IMR-90 (cell line): Measurements from ENCODE around the gene PYGL. TPM values are rescaled to one million over a fixed set of nuclear protein-coding genes. Genes with fewer than 3 reads are reported as not detected.

Source experiments
- ATAC-seq: fragments of 200-7000 bp; cut with Tn5 transposase; 2 replicates; pipeline ENCODE4 v1.9.1; 2020; ENCODE audit warnings: low read depth, mild to moderate bottlenecking, moderate library complexity
- BruUV-seq: library from RNA; stranded (reverse); fragments of 400-500 nt; replicated peaks from 2 replicates; lab custom pipeline; 2021; lab: Mats Ljungman, UMichigan
- CTCF ChIA-PET: fragments of 300-600 bp; formaldehyde crosslinking; extraction: SDS; loops from one replicate; lab custom pipeline; 2021; ENCODE audit warnings: antibody characterized with exemption; lab: Yijun Ruan, JAX
- POLR2A ChIA-PET: fragments of 300-600 bp; sonication (Branson Sonifier 250); formaldehyde crosslinking; loops from one replicate; lab custom pipeline; 2022; ENCODE audit warnings: antibody characterized with exemption; ENCODE audit not compliant: unreplicated experiment; lab: Charles Lee
- DNase-seq: peaks from one replicate; pipeline ENCODE4 v3.0.0; 2013
- H2AFZ ChIP-seq: replicated peaks from 2 replicates; pipeline ENCODE3; 2013; ENCODE audit warnings: low read length, mild to moderate bottlenecking; ENCODE audit not compliant: poor library complexity
- H2AK5ac ChIP-seq: 2 replicates; pipeline ENCODE4 v1.6.1; 2013; ENCODE audit warnings: low read depth, low read length, inconsistent platforms
- H2AK9ac ChIP-seq: replicated peaks from 2 replicates; pipeline ENCODE3; 2013; ENCODE audit warnings: mild to moderate bottlenecking, low read depth, low read length, moderate library complexity; ENCODE audit not compliant: poor library complexity
- H2BK120ac ChIP-seq: 2 replicates; pipeline ENCODE4 v1.6.1; 2013; ENCODE audit warnings: low read depth, low read length, inconsistent platforms
- H2BK15ac ChIP-seq: 3 replicates; pipeline ENCODE4 v1.6.1; 2013; ENCODE audit warnings: low read depth, low read length, inconsistent platforms
- H2BK20ac ChIP-seq: 2 replicates; pipeline ENCODE4 v1.6.1; 2013; ENCODE audit warnings: low read depth, mild to moderate bottlenecking, inconsistent platforms, low read length, moderate library complexity
- H2BK5ac ChIP-seq: 2 replicates; pipeline ENCODE4 v1.6.1; 2013; ENCODE audit warnings: mild to moderate bottlenecking, low read depth, low read length, inconsistent platforms; ENCODE audit not compliant: poor library complexity, severe bottlenecking
- H3K14ac ChIP-seq: replicated peaks from 2 replicates; pipeline ENCODE4 v1.6.1; 2013; ENCODE audit warnings: low read depth, low read length, inconsistent platforms
- H3K18ac ChIP-seq: 2 replicates; pipeline ENCODE4 v1.6.1; 2013; ENCODE audit warnings: low read depth, low read length, control low read depth
- H3K23ac ChIP-seq: 2 replicates; pipeline ENCODE4 v1.6.1; 2013; ENCODE audit warnings: low read depth, low read length, inconsistent platforms
- H3K27ac ChIP-seq: 2 replicates; pipeline ENCODE4 v1.5.1; 2013; ENCODE audit warnings: mild to moderate bottlenecking, control low read depth, low read length; ENCODE audit not compliant: insufficient read depth
- H3K27me3 ChIP-seq: 2 replicates; pipeline ENCODE4 v1.6.1; 2013; ENCODE audit warnings: low read length; ENCODE audit not compliant: control insufficient read depth, insufficient read depth
- H3K36me3 ChIP-seq: 2 replicates; pipeline ENCODE4 v1.6.1; 2013; ENCODE audit warnings: low read length, mixed read lengths; ENCODE audit not compliant: control insufficient read depth, insufficient read depth
- H3K4ac ChIP-seq: 2 replicates; pipeline ENCODE4 v1.6.1; 2013; ENCODE audit warnings: low read depth, low read length, inconsistent platforms
- H3K4me1 ChIP-seq: 2 replicates; pipeline ENCODE4 v1.6.1; 2013; ENCODE audit warnings: low read length, mixed read lengths; ENCODE audit not compliant: control insufficient read depth, insufficient read depth
- H3K4me2 ChIP-seq: 2 replicates; pipeline ENCODE4 v1.6.1; 2013; ENCODE audit warnings: low read depth, mild to moderate bottlenecking, control low read depth, low read length, moderate library complexity
- H3K4me3 ChIP-seq: 2 replicates; pipeline ENCODE4 v1.5.1; 2013; ENCODE audit warnings: low read depth, mild to moderate bottlenecking, control low read depth, low read length, moderate library complexity; ENCODE audit not compliant: insufficient read depth
- H3K56ac ChIP-seq: 2 replicates; pipeline ENCODE4 v1.6.1; 2013; ENCODE audit warnings: low read length, inconsistent platforms; ENCODE audit not compliant: insufficient read depth; ENCODE audit errors: extremely low read depth
- H3K79me1 ChIP-seq, 2 experiments: 2 replicates each; pipeline ENCODE4 v1.6.1; 2013; ENCODE audit warnings: low read length in 2 of 2, inconsistent platforms in 1 of 2, low read depth in 1 of 2
- H3K9ac ChIP-seq: 2 replicates; pipeline ENCODE4 v1.6.1; 2013; ENCODE audit warnings: low read depth, low read length, control low read depth
- H3K9me1 ChIP-seq: 2 replicates; pipeline ENCODE4 v1.6.1; 2013; ENCODE audit warnings: low read length, inconsistent platforms; ENCODE audit not compliant: insufficient read depth
- H3K9me3 ChIP-seq: 2 replicates; pipeline ENCODE4 v1.6.1; 2013; ENCODE audit warnings: low read length; ENCODE audit not compliant: control insufficient read depth, insufficient read depth
- H4K20me1 ChIP-seq: 2 replicates; pipeline ENCODE4 v1.6.1; 2013; ENCODE audit warnings: low read length, inconsistent platforms; ENCODE audit not compliant: insufficient read depth
- H4K5ac ChIP-seq: 2 replicates; pipeline ENCODE4 v1.6.1; 2013; ENCODE audit warnings: mild to moderate bottlenecking, low read depth, low read length, control low read depth
- H4K8ac ChIP-seq, 2 experiments: 2 replicates each; pipeline ENCODE4 v1.6.1; 2013; ENCODE audit warnings: low read depth in 2 of 2, low read length in 2 of 2, control low read depth in 1 of 2, inconsistent platforms in 1 of 2
- H4K91ac ChIP-seq: 2 replicates; pipeline ENCODE4 v1.6.1; 2013; ENCODE audit warnings: low read depth, low read length, inconsistent platforms; ENCODE audit not compliant: insufficient read depth
- BHLHE40 ChIP-seq: fragments of 150-350 bp; IDR thresholded peaks from 2 replicates; pipeline ENCODE4 v1.6.1; 2016; ENCODE audit warnings: mild to moderate bottlenecking, low read depth, low read length
- CEBPB ChIP-seq: IDR thresholded peaks from 2 replicates; pipeline ENCODE4 v1.6.1; 2012; ENCODE audit warnings: low read depth, low read length, improper control_type of control experiment
- CHD1 ChIP-seq: IDR thresholded peaks from 2 replicates; pipeline ENCODE4 v1.6.1; 2012; ENCODE audit warnings: low read depth, low read length, improper control_type of control experiment
- FOS ChIP-seq: fragments of 150-350 bp; IDR thresholded peaks from 2 replicates; pipeline ENCODE4 v1.6.1; 2016; ENCODE audit warnings: low read depth, low read length
- MAFK ChIP-seq: IDR thresholded peaks from 2 replicates; pipeline ENCODE4 v1.6.1; 2012; ENCODE audit warnings: low read depth, low read length, improper control_type of control experiment
- MAZ ChIP-seq: IDR thresholded peaks from 2 replicates; pipeline ENCODE4 v1.6.1; 2012; ENCODE audit warnings: low read depth, mild to moderate bottlenecking, low read length, improper control_type of control experiment, moderate library complexity, borderline replicate concordance
- POLR2A ChIP-seq: IDR thresholded peaks from 2 replicates; pipeline ENCODE4 v1.6.1; 2012; ENCODE audit warnings: mild to moderate bottlenecking, low read depth, low read length
- RAD21 ChIP-seq: IDR thresholded peaks from 2 replicates; pipeline ENCODE4 v1.6.1; 2012; ENCODE audit warnings: low read length, improper control_type of control experiment
- RCOR1 ChIP-seq: IDR thresholded peaks from 2 replicates; pipeline ENCODE4 v1.6.1; 2012; ENCODE audit warnings: mild to moderate bottlenecking, low read length, improper control_type of control experiment; ENCODE audit not compliant: insufficient replicate concordance
- RFX5 ChIP-seq: IDR thresholded peaks from 2 replicates; pipeline ENCODE4 v1.8.0; 2012; ENCODE audit warnings: low read depth, mild to moderate bottlenecking, low read length, moderate library complexity
- SMC3 ChIP-seq: fragments of 150-350 bp; IDR thresholded peaks from 2 replicates; pipeline ENCODE4 v1.6.1; 2016; ENCODE audit warnings: low read depth, mild to moderate bottlenecking, antibody characterized with exemption, low read length, moderate library complexity
- WGBS, 2 experiments: methylation state at CpG; one replicate each; pipeline versions ENCODE4 v1.1.5 to v1.1.7; 2013; ENCODE audit warnings: missing lambda C conversion rate in 2 of 2; ENCODE audit not compliant: insufficient read length in 1 of 2; ENCODE audit errors: extremely low coverage in 2 of 2; 5-methylcytosine and 5-hydroxymethylcytosine counted together
- dilution Hi-C: fragments of 300-500 bp; cut with HindIII; formaldehyde crosslinking; loops from one replicate; pipeline ENCODE4 v1.14.3; 2018; ENCODE audit warnings: low sequenced_read_pairs; ENCODE audit not compliant: unreplicated experiment
- in situ Hi-C: fragments of 300-500 bp; cut with MboI; formaldehyde crosslinking; loops from 3 replicates; pipeline ENCODE4 v1.14.3; 2019; ENCODE audit warnings: low sequenced_read_pairs, inconsistent platforms, mixed read lengths
- intact Hi-C: fragments of 100-400 bp; cut with micrococcal nuclease; formaldehyde crosslinking; loops from 2 replicates; pipeline ENCODE4 v1.10.0; 2022
- polyA plus RNA-seq, 3 experiments: library from polyadenylated mRNA; depleted of rRNA; stranded (reverse); fragments of >200 nt; gene quantifications; 2 replicates each; pipeline ENCODE4 v1.2.3, GENCODE V29; 2012; ENCODE audit warnings: low replicate concordance in 1 of 3
- total RNA-seq: library from RNA; depleted of rRNA; stranded (reverse); fragments of >200 nt; gene quantifications from 2 replicates; pipeline ENCODE4 v1.2.3, GENCODE V29; 2012
- TF ChIP-seq, protein P1 (sequence below): fragments of 150-350 bp; IDR thresholded peaks from 2 replicates; pipeline ENCODE4 v1.6.1; 2016; ENCODE audit warnings: low read depth, mild to moderate bottlenecking, low read length, moderate library complexity, borderline replicate concordance

The PYGL gene
- total and polyA plus RNA-seq, 2 of the 4 experiments (the other 2 are of a cell fraction) = 52.3 to 70.4 TPM

- no peak overlapping the region for H3K56ac ChIP-seq
- CTCF ChIA-PET = interaction anchor here (1.0 to 1.9 kb wide), 2 partner anchors 8 to 12 kb away, joined by 4 to 6 read pairs; no protein-coding TSS in a partner anchor
- peak; percentile 6 for ATAC-seq
- H3K9me3 ChIP-seq = no peaks in the 10 kb centered on the region
- H2AFZ ChIP-seq = peak overlapping the region; percentile 64
- peak; percentile 67 for DNase-seq
- H3K27ac ChIP-seq = peak overlapping the region; percentile 51; the same call in 1 of the 2 replicates
- H3K14ac ChIP-seq = 0 out of 2 replicates have a peak overlapping the region, but pooled peaks have one; percentile 29
- H3K79me1 ChIP-seq = peaks cover 4% of the 10 kb centered on the region in 2 experiments; a peak in 1 of 4 replicates
- H4K8ac ChIP-seq = peak overlapping the region; percentile 26 to 54; a peak in 3 of 4 replicates
- H3K23ac ChIP-seq = no peak overlapping the region
- H3K4me2 ChIP-seq = no peak overlapping the region
- no peak overlapping the region for H4K5ac ChIP-seq
- H4K20me1 ChIP-seq = no peaks in the 10 kb centered on the region
- no peaks in the 10 kb centered on the region for H3K36me3 ChIP-seq
- H2BK15ac ChIP-seq = peak overlapping the region; percentile 23; the same call in 1 of the 3 replicates
- no peak overlapping the region for H2AK5ac ChIP-seq
- in situ Hi-C loops (no loop called here), dilution Hi-C loops (no loop called here), intact Hi-C loops (no loop called here)
- POLR2A ChIA-PET = no interaction called here
- H3K9ac ChIP-seq = no peak overlapping the region
- H3K4me3 ChIP-seq = no peak overlapping the region
- no TSS peak for BruUV-seq
- peaks cover 9% of the 10 kb centered on the region; the same call in 1 of the 2 replicates for H3K4me1 ChIP-seq
- 83% methylated on average over 2 of the region's 4 CpGs; no CpG with 5 or more reads in 1 of the 2 experiments for WGBS, 2 experiments
- no peak overlapping the region for H2AK9ac ChIP-seq
- H2BK120ac ChIP-seq = peak overlapping the region; percentile 13; the same call in 1 of the 2 replicates
- TF ChIP-seq POLR2A (no peak), BHLHE40 (no peak), MAFK (no peak), RAD21 (no peak), CEBPB (no peak), FOS (no peak), RCOR1 (no peak), MAZ (no peak), RFX5 (no peak), CHD1 (no peak), SMC3 (no peak)
- TF ChIP-seq, protein P1, sequence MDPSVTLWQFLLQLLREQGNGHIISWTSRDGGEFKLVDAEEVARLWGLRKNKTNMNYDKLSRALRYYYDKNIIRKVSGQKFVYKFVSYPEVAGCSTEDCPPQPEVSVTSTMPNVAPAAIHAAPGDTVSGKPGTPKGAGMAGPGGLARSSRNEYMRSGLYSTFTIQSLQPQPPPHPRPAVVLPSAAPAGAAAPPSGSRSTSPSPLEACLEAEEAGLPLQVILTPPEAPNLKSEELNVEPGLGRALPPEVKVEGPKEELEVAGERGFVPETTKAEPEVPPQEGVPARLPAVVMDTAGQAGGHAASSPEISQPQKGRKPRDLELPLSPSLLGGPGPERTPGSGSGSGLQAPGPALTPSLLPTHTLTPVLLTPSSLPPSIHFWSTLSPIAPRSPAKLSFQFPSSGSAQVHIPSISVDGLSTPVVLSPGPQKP = no peak
- H3K9me1 ChIP-seq = no peaks in the 10 kb centered on the region; the same call in 1 of the 2 replicates
- no peak overlapping the region for H4K91ac ChIP-seq
- H3K18ac ChIP-seq = no peak overlapping the region; the same call in 1 of the 2 replicates
- peak overlapping the region; percentile 33 for H2BK5ac ChIP-seq
- H3K27me3 ChIP-seq = no peaks in the 10 kb centered on the region
- H3K4ac ChIP-seq = no peak overlapping the region
- H2BK20ac ChIP-seq = no peak overlapping the region; the same call in 1 of the 2 replicates
These were observed 3.2 kb upstream of the PYGL start for GRCh38 chr14:50947446-50947845.
